ENCODE measurements around the gene SAP30. TPM values are rescaled to one million over a fixed set of nuclear protein-coding genes. Genes with fewer than 3 reads are reported as not detected.

Gene SAP30
- total and polyA plus RNA-seq, 2 of the 4 experiments (the other 2 are of a cell fraction): 3.8 to 11.7 TPM

DNA sequence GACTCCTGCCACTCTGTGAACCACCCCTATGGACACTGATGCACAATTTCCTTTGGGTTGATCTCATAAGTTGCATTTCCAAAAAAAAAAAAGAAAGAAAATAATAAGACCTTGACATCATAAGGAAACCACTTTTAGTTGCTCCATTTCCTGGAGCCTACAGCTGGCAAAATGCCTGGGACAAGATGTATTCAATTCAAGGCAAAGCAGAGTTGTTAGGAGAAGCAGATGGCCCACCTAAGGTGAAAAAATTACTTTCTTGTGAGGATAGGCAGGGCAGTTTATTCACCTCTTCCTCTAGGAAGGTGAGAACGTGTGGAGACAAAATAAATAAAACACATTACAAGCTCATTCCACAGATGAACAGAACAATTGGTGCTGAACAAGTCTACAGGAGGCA is 42.3 kb downstream of the SAP30 start:
- H3K4me1 ChIP-seq (ENCODE audit: control insufficient read depth, insufficient read depth, low read length): no peaks in the 10 kb centered on the region
- no peak overlapping the region for H3K27ac ChIP-seq (ENCODE audit: insufficient read depth, low read length)
- no peak overlapping the region for H2AK9ac ChIP-seq (replicated peaks; ENCODE audit: low read depth, low read length, poor library complexity)
- H4K20me1 ChIP-seq (ENCODE audit: insufficient read depth, low read length): no peaks in the 10 kb centered on the region
- H3K36me3 ChIP-seq (ENCODE audit: control insufficient read depth, insufficient read depth, low read length): no peaks in the 10 kb centered on the region
- H2AK5ac ChIP-seq (ENCODE audit: low read depth, low read length): no peak overlapping the region
- no peak overlapping the region for H4K91ac ChIP-seq (ENCODE audit: insufficient read depth, low read depth, low read length)
- no peak overlapping the region for H3K4ac ChIP-seq (ENCODE audit: low read depth, low read length)
- H3K27me3 ChIP-seq (ENCODE audit: control insufficient read depth, insufficient read depth, low read length): no peaks in the 10 kb centered on the region
- H3K23ac ChIP-seq (ENCODE audit: low read depth, low read length): no peak overlapping the region
- no peak overlapping the region for H3K9ac ChIP-seq (ENCODE audit: low read depth, low read length)
- H3K9me1 ChIP-seq (ENCODE audit: insufficient read depth, low read length): no peaks in the 10 kb centered on the region; the same call in 1 of the 2 replicates
- no peaks in the 10 kb centered on the region for H3K79me1 ChIP-seq (ENCODE audit: low read depth in 1 of 2, low read length in 2 of 2)
- no peak overlapping the region for H4K5ac ChIP-seq (ENCODE audit: low read depth, low read length)
- no CpG with 5 or more reads among the region's 1 CpG for WGBS, 2 experiments (ENCODE audit: extremely low coverage in 2 of 2, insufficient read length in 1 of 2)
- no peak overlapping the region for H2BK20ac ChIP-seq (ENCODE audit: low read depth, low read length)
- H3K9me3 ChIP-seq (ENCODE audit: control insufficient read depth, insufficient read depth, low read length): no peaks in the 10 kb centered on the region
- in situ Hi-C loops (cut with MboI; ENCODE audit: low sequenced_read_pairs): loop anchor here (5.0 kb wide), 1 partner anchor 96 kb away; no protein-coding TSS in a partner anchor
- no peak overlapping the region for H2BK5ac ChIP-seq (ENCODE audit: low read depth, low read length, poor library complexity, severe bottlenecking)
- no peak overlapping the region for H2BK120ac ChIP-seq (ENCODE audit: low read depth, low read length)
- H3K18ac ChIP-seq (ENCODE audit: low read depth, low read length): no peak overlapping the region
- dilution Hi-C loops (cut with HindIII; ENCODE audit: low sequenced_read_pairs, unreplicated experiment): no loop called here
- TF ChIP-seq CHD1 (IDR thresholded peaks at IDR 0.05; ENCODE audit: low read depth, low read length) (no peak), MXI1 (IDR thresholded peaks at IDR 0.05; ENCODE audit: borderline replicate concordance, low read depth, low read length) (no peak), USF2 (IDR thresholded peaks at IDR 0.05; ENCODE audit: low read depth, low read length) (no peak)
- H3K14ac ChIP-seq (replicated peaks; ENCODE audit: low read depth, low read length): no peak overlapping the region
- BruUV-seq (replicated peaks): no TSS peak
- no peak overlapping the region for H4K8ac ChIP-seq (ENCODE audit: low read depth in 2 of 2, low read length in 2 of 2)
- DNase-seq (peak; percentile 57), ATAC-seq (ENCODE audit: low read depth) (no peak)
- ChIA-PET POLR2A (ENCODE audit: unreplicated experiment) (interaction anchor here (1.0 kb wide), 1 partner anchor 24 kb away, joined by 3 read pairs; no protein-coding TSS in a partner anchor), CTCF (no interaction called here)
- no peak overlapping the region for H3K4me2 ChIP-seq (ENCODE audit: low read depth, low read length)
- intact Hi-C loops (cut with micrococcal nuclease): no loop called here
- H2BK15ac ChIP-seq (ENCODE audit: low read depth, low read length): no peak overlapping the region
- H3K56ac ChIP-seq (ENCODE audit: extremely low read depth, insufficient read depth, low read length): no peak overlapping the region
- H3K4me3 ChIP-seq (ENCODE audit: insufficient read depth, low read depth, low read length): no peak overlapping the region
- H2AFZ ChIP-seq (replicated peaks; ENCODE audit: low read length, poor library complexity): no peak overlapping the region
